CD4-positive, alpha-beta T cell (primary cell): ENCODE data around the gene TECRL. TPM values are rescaled to one million over a fixed set of nuclear protein-coding genes. Genes with fewer than 3 reads are reported as not detected.

ENCODE experiments used
- ATAC-seq: fragments of 200-7000 bp; cut with Tn5 transposase; one replicate; pipeline ENCODE4 v1.10.0; 2022; ENCODE audit warnings: mild to moderate bottlenecking; ENCODE audit not compliant: poor library complexity
- CTCF ChIA-PET: fragments of 350-600 bp; sonication (Branson Sonifier 250); formaldehyde crosslinking; loops from one replicate; lab custom pipeline; 2021; ENCODE audit warnings: antibody characterized with exemption, inconsistent platforms; lab: Charles Lee
- POLR2A ChIA-PET: fragments of 350-600 bp; sonication (Branson Sonifier 250); formaldehyde crosslinking; loops from one replicate; lab custom pipeline; 2021; ENCODE audit warnings: antibody characterized with exemption, inconsistent platforms; lab: Charles Lee
- DNase-seq, 14 experiments: peaks; one replicate each; pipeline ENCODE4 v3.0.0-alpha.2; 2013 to 2020; ENCODE audit warnings: mixed read lengths in 2 of 14
- H3K27ac ChIP-seq, 2 donors: one replicate each; pipeline versions ENCODE4 v1.5.1 to v1.7.0; 2013; ENCODE audit warnings: low read length in 2 of 2, low read depth in 1 of 2, mild to moderate bottlenecking in 1 of 2
- H3K27me3 ChIP-seq, 2 experiments: 1 replicate in 1 of 2; 2 replicates in 1 of 2; pipeline versions ENCODE4 v1.6.1 to v1.7.0; 2013; ENCODE audit warnings: low read length in 2 of 2, control low read depth in 1 of 2, mild to moderate bottlenecking in 1 of 2, moderate library complexity in 1 of 2; ENCODE audit not compliant: insufficient read depth in 2 of 2, control insufficient read depth in 1 of 2
- H3K36me3 ChIP-seq: one replicate; pipeline ENCODE4 v1.6.1; 2013; ENCODE audit warnings: low read length, control low read depth; ENCODE audit not compliant: insufficient read depth
- H3K4me1 ChIP-seq: one replicate; pipeline ENCODE4 v1.6.1; 2013; ENCODE audit warnings: low read length, control low read depth; ENCODE audit not compliant: insufficient read depth
- H3K4me3 ChIP-seq: one replicate; pipeline ENCODE4 v1.5.1; 2013; ENCODE audit warnings: mild to moderate bottlenecking, low read length, moderate library complexity
- H3K9me3 ChIP-seq, 2 experiments: 1 replicate in 1 of 2; 2 replicates in 1 of 2; pipeline versions ENCODE4 v1.6.1 to v1.7.0; 2013; ENCODE audit warnings: low read length in 2 of 2, mild to moderate bottlenecking in 2 of 2, control low read depth in 1 of 2, moderate library complexity in 1 of 2; ENCODE audit not compliant: control insufficient read depth in 1 of 2, insufficient read depth in 1 of 2
- H3K27ac Mint-ChIP-seq: one replicate; pipeline ENCODE4 v1.8.0; 2020; ENCODE audit warnings: mixed read lengths
- H3K27me3 Mint-ChIP-seq: one replicate; pipeline ENCODE4 v1.8.0; 2021; ENCODE audit warnings: mixed read lengths
- H3K36me3 Mint-ChIP-seq: one replicate; pipeline ENCODE4 v1.8.0; 2021; ENCODE audit warnings: low read depth, mixed read lengths
- H3K4me1 Mint-ChIP-seq: one replicate; pipeline ENCODE4 v1.8.0; 2021; ENCODE audit warnings: low read depth, mixed read lengths
- H3K4me3 Mint-ChIP-seq: one replicate; pipeline ENCODE4 v1.8.0; 2020; ENCODE audit warnings: mild to moderate bottlenecking, mixed read lengths
- H3K9me3 Mint-ChIP-seq: one replicate; pipeline ENCODE4 v1.8.0; 2020; ENCODE audit warnings: mixed read lengths
- intact Hi-C, 2 experiments: fragments of 100-400 bp; cut with DNase I in 1 of 2; cut with micrococcal nuclease in 1 of 2; formaldehyde crosslinking; loops; one replicate each; pipeline versions ENCODE4 v1.15.1 to v1.9.0; 2023 to 2025; cut with DNase I, micrococcal nuclease
- total RNA-seq, 174 experiments: library from RNA in 2 of 174; stranded (reverse) in 2 of 174; gene quantifications; one replicate each; pipeline ENCODE4 v1.2.3 and lab custom pipeline; 2021 to 2026
- TF ChIP-seq, protein P1 (sequence below): fragments of 200-600 bp; IDR thresholded peaks from one replicate; pipeline ENCODE4 v1.8.0; 2022; ENCODE audit warnings: antibody characterized with exemption, mild to moderate bottlenecking

TECRL gene
- total RNA-seq, 2 experiments from 2014 or later = not detected

DNA sequence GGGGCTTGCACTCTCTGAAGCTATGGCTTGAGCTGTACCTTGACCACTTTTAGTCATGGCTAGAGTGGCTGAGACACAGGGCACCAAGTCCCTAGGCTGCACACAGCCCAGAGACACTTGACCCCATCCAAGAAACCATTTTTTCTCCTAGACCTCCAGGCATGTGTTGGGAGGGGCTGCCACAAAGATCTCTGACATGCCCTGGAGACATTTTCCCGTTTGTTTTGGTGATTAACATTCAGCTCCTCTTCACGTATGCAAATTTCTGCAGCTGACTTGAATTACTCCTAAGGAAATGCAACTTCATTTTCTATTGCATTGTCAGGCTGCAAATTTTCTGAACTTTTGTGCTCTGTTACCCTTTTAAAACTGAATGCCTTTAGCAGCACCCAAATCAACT is 142.6 kb downstream of the TECRL start:
- Histone ChIP-seq H3K4me3 (no peak overlapping the region), H3K9me3 (peaks cover 0 to 4% of the 10 kb centered on the region in 2 experiments), H3K27me3 (no peaks in the 10 kb centered on the region), H3K36me3 (no peaks in the 10 kb centered on the region), H3K4me1 (no peaks in the 10 kb centered on the region), H3K27ac (no peak overlapping the region)
- Mint-ChIP-seq H3K27ac (no peak overlapping the region), H3K4me1 (no peaks in the 10 kb centered on the region), H3K27me3 (no peaks in the 10 kb centered on the region), H3K36me3 (no peaks in the 10 kb centered on the region), H3K9me3 (peaks cover 4% of the 10 kb centered on the region), H3K4me3 (no peak overlapping the region)
- ChIA-PET CTCF (no interaction called here), POLR2A (no interaction called here)
- DNase-seq = no peak
- ATAC-seq = no peak
- TF ChIP-seq, protein P1, sequence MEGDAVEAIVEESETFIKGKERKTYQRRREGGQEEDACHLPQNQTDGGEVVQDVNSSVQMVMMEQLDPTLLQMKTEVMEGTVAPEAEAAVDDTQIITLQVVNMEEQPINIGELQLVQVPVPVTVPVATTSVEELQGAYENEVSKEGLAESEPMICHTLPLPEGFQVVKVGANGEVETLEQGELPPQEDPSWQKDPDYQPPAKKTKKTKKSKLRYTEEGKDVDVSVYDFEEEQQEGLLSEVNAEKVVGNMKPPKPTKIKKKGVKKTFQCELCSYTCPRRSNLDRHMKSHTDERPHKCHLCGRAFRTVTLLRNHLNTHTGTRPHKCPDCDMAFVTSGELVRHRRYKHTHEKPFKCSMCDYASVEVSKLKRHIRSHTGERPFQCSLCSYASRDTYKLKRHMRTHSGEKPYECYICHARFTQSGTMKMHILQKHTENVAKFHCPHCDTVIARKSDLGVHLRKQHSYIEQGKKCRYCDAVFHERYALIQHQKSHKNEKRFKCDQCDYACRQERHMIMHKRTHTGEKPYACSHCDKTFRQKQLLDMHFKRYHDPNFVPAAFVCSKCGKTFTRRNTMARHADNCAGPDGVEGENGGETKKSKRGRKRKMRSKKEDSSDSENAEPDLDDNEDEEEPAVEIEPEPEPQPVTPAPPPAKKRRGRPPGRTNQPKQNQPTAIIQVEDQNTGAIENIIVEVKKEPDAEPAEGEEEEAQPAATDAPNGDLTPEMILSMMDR = no peak
- intact Hi-C loops = no loop called here

- ATAC-seq (no peak), DNase-seq (no peak)
- H3K27ac Mint-ChIP-seq = no peak overlapping the region
- no peaks in the 10 kb centered on the region for H3K4me1 ChIP-seq
- CTCF ChIA-PET = no interaction called here
- H3K9me3 Mint-ChIP-seq = peaks cover 4% of the 10 kb centered on the region
- H3K27me3 Mint-ChIP-seq = no peaks in the 10 kb centered on the region
- no peaks in the 10 kb centered on the region for H3K36me3 ChIP-seq
- H3K27ac ChIP-seq = no peak overlapping the region
- no peaks in the 10 kb centered on the region for H3K27me3 ChIP-seq
- no peaks in the 10 kb centered on the region for H3K4me1 Mint-ChIP-seq
- TF ChIP-seq, protein P1 = no peak
- H3K4me3 ChIP-seq = no peak overlapping the region
- intact Hi-C loops = no loop called here
- H3K36me3 Mint-ChIP-seq = no peaks in the 10 kb centered on the region
- peaks cover 0 to under 1% of the 10 kb centered on the region in 2 experiments for H3K9me3 ChIP-seq
- POLR2A ChIA-PET = no interaction called here
- H3K4me3 Mint-ChIP-seq = no peak overlapping the region
These were observed 143.0 kb downstream of the TECRL start for GRCh38 chr4:64266263-64266662.

- H3K4me3 ChIP-seq = no peak overlapping the region
- Mint-ChIP-seq H3K4me3 (no peak overlapping the region), H3K36me3 (no peaks in the 10 kb centered on the region), H3K27me3 (no peaks in the 10 kb centered on the region), H3K27ac (no peak overlapping the region), H3K4me1 (no peaks in the 10 kb centered on the region), H3K9me3 (peaks cover 7% of the 10 kb centered on the region)
- no peak overlapping the region for H3K27ac ChIP-seq
- DNase-seq (no peak), ATAC-seq (no peak)
- H3K9me3 ChIP-seq = peaks cover 0 to 6% of the 10 kb centered on the region in 2 experiments
- no peaks in the 10 kb centered on the region for H3K27me3 ChIP-seq
- ChIA-PET CTCF (no interaction called here), POLR2A (no interaction called here)
- no peaks in the 10 kb centered on the region for H3K4me1 ChIP-seq
- intact Hi-C loops = no loop called here
- TF ChIP-seq, protein P1 = no peak
- H3K36me3 ChIP-seq = no peaks in the 10 kb centered on the region
These were observed 157.5 kb downstream of the TECRL start for GRCh38 chr4:64251781-64252180.
